ENCODE data around the gene TCF7L2.

Gene TCF7L2

DNA sequence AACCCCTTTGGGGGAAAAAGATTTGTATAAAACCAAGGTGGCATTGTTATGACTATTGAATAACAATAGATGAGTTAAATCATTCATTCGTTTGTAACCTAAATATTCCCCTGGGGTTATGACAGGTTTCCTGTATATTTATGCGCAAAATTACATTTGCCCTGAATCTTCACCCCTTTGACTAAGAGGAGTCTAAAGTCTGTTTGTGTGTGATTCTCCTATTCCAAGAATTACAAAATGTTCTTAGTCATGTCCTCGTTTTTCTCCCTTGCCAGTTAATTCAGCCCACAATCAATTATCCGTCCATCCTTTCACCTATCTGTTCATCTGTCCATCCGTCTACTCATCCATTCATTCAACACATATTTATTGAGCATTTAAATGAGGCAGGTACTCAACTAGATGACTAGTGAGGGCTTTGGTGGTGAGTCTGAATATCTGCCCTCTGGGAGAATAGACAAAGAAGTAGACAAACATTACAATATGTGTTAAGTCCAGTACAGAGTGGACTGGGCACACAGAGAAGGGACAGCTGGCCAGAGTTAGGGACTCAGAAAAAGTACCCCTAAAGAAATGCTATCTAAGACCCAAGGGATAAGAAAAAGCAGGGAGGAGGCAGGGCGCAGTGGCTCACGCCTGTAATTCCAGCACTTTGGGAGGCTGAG lies 35.6 kb upstream of the TCF7L2 start:
- Histone ChIP-seq H4K20me1 (ENCODE audit: low read depth, low read length) (no peaks in the 10 kb centered on the region), H3K27me3 (ENCODE audit: low read length) (no peaks in the 10 kb centered on the region), H3K36me3 (ENCODE audit: low read length) (no peaks in the 10 kb centered on the region), H3K27ac (ENCODE audit: low read depth, low read length) (no peak overlapping the region), H3F3A (ENCODE audit: insufficient read depth) (no peaks in the 10 kb centered on the region), H3K4me2 (ENCODE audit: low read depth, low read length, poor library complexity, severe bottlenecking) (no peak overlapping the region), H3K9ac (ENCODE audit: low read length) (no peak overlapping the region), H3K9me3 (ENCODE audit: insufficient read depth, low read length) (no peaks in the 10 kb centered on the region), H2AFZ (ENCODE audit: low read depth, low read length, severe bottlenecking) (no peak overlapping the region), H3K9me2 (replicated peaks; ENCODE audit: insufficient read depth, low read length) (no peaks in the 10 kb centered on the region), H3K79me2 (ENCODE audit: insufficient read depth, low read length) (no peaks in the 10 kb centered on the region), H3K4me3 (ENCODE audit: insufficient read depth, low read length, poor library complexity, severe bottlenecking) (no peak overlapping the region)
- TF ChIP-seq, protein P1, sequence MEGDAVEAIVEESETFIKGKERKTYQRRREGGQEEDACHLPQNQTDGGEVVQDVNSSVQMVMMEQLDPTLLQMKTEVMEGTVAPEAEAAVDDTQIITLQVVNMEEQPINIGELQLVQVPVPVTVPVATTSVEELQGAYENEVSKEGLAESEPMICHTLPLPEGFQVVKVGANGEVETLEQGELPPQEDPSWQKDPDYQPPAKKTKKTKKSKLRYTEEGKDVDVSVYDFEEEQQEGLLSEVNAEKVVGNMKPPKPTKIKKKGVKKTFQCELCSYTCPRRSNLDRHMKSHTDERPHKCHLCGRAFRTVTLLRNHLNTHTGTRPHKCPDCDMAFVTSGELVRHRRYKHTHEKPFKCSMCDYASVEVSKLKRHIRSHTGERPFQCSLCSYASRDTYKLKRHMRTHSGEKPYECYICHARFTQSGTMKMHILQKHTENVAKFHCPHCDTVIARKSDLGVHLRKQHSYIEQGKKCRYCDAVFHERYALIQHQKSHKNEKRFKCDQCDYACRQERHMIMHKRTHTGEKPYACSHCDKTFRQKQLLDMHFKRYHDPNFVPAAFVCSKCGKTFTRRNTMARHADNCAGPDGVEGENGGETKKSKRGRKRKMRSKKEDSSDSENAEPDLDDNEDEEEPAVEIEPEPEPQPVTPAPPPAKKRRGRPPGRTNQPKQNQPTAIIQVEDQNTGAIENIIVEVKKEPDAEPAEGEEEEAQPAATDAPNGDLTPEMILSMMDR (IDR thresholded peaks at IDR 0.05; ENCODE audit: insufficient read depth, low read length, poor library complexity, severe bottlenecking), result no peak
- no peak for TF ChIP-seq EZH2phosphoT487 (conservative IDR thresholded peaks at IDR 0.05; ENCODE audit: low read length)

DNA sequence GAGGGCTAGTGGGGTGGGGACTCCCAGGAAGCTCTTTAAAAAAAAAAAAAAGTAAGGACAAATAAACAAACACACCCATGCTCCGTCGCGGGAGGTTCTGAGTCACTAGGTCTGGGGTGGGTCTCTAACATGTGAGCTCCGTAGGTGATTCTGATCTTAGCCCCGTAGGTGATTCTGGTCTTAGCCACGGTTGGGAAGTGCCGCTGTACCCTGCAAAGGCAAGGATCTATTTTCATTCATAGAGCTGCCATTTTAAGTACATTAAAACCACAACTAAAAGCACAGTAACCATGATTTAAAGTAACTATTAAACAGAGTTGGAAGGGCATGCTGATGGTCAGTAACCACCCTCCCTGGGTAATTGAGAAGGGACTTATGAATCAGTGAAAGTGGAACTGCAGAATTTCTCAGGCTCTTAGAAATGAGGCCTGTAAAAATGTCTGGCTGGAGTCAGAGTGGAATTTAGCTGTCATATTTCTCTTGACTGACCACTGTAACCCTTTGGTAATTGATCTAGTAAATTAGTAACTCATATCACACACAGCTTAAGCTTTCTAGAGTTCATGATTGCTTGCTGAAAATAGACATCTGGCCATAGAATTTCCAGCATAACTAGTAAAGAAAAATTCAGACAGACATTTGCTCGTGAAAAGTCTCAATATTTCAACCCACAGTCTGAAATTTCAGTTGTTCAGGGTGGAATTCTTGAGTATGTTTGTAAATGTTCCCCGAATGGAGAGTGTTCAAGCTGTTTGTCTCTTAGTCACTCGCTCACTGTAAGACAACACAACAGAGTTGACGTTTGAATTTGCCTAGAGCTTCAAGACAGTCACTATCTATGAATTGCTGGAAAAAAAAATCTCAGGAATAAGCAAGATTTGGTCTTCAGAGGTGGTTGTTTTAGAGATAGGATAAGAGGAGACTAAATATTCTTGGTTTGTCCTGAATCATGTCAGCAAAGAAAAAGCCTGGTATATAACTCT lies 34.2 kb upstream of the TCF7L2 start:
- Histone ChIP-seq H3K9me2 (replicated peaks; ENCODE audit: insufficient read depth, low read length) (no peaks in the 10 kb centered on the region), H3K9ac (ENCODE audit: low read length) (no peak overlapping the region), H3K4me3 (ENCODE audit: insufficient read depth, low read length, poor library complexity, severe bottlenecking) (no peak overlapping the region), H3K27me3 (ENCODE audit: low read length) (no peaks in the 10 kb centered on the region), H4K20me1 (ENCODE audit: low read depth, low read length) (no peaks in the 10 kb centered on the region), H3F3A (ENCODE audit: insufficient read depth) (no peaks in the 10 kb centered on the region), H3K27ac (ENCODE audit: low read depth, low read length) (no peak overlapping the region), H3K36me3 (ENCODE audit: low read length) (no peaks in the 10 kb centered on the region), H3K4me2 (ENCODE audit: low read depth, low read length, poor library complexity, severe bottlenecking) (no peak overlapping the region), H2AFZ (ENCODE audit: low read depth, low read length, severe bottlenecking) (no peak overlapping the region), H3K9me3 (ENCODE audit: insufficient read depth, low read length) (no peaks in the 10 kb centered on the region), H3K79me2 (ENCODE audit: insufficient read depth, low read length) (no peaks in the 10 kb centered on the region)
- TF ChIP-seq, protein P1 (IDR thresholded peaks at IDR 0.05; ENCODE audit: insufficient read depth, low read length, poor library complexity, severe bottlenecking), result no peak
- TF ChIP-seq EZH2phosphoT487 (conservative IDR thresholded peaks at IDR 0.05; ENCODE audit: low read length), result no peak

DNA sequence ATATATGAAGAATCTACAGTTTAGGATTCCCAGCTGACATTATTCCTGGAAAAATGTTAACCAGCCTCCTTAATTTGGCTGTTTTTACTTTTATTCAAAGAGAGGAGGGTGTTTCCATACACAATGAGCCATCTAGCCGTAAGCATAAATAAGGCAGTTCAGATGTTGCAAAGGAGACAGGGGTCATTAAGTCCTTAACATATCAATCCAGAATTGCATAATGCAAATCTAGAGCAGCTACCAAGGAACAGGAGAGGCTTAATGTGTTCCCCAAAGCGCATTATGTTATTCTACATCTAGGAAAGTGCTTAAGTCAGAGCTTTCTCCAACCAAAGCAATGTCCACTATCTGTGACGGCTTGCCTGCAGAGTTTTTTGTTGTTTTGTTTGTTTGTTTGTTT lies 32.4 kb upstream of the TCF7L2 start:
- no peaks in the 10 kb centered on the region for H4K20me1 ChIP-seq (ENCODE audit: low read depth, low read length)
- H3K36me3 ChIP-seq (ENCODE audit: low read length), result no peaks in the 10 kb centered on the region
- H3K9ac ChIP-seq (ENCODE audit: low read length), result no peak overlapping the region
- H3K27me3 ChIP-seq (ENCODE audit: low read length), result no peaks in the 10 kb centered on the region
- H3K79me2 ChIP-seq (ENCODE audit: insufficient read depth, low read length), result no peaks in the 10 kb centered on the region
- no peak overlapping the region for H3K4me2 ChIP-seq (ENCODE audit: low read depth, low read length, poor library complexity, severe bottlenecking)
- H3K9me3 ChIP-seq (ENCODE audit: insufficient read depth, low read length), result no peaks in the 10 kb centered on the region
- TF ChIP-seq, protein P1 (IDR thresholded peaks at IDR 0.05; ENCODE audit: insufficient read depth, low read length, poor library complexity, severe bottlenecking), result no peak
- no peak for TF ChIP-seq EZH2phosphoT487 (conservative IDR thresholded peaks at IDR 0.05; ENCODE audit: low read length)
- no peaks in the 10 kb centered on the region for H3F3A ChIP-seq (ENCODE audit: insufficient read depth)
- H3K4me3 ChIP-seq (ENCODE audit: insufficient read depth, low read length, poor library complexity, severe bottlenecking), result no peak overlapping the region
- no peaks in the 10 kb centered on the region for H3K9me2 ChIP-seq (replicated peaks; ENCODE audit: insufficient read depth, low read length)
- H3K27ac ChIP-seq (ENCODE audit: low read depth, low read length), result no peak overlapping the region
- no peak overlapping the region for H2AFZ ChIP-seq (ENCODE audit: low read depth, low read length, severe bottlenecking)

Measured in SU-DHL-6 (cell line).